IPS-20b (cell line): ENCODE data around the gene HSPG2.
"Not testable (repeated sequence)": the region's sequence is repeated elsewhere in the genome, so short reads cannot be mapped to it uniquely, and the experiment has no call there.

Experiments used
- H3K27ac ChIP-seq: one replicate; pipeline ENCODE4 v1.5.1; 2013; ENCODE audit warnings: low read length
- H3K27me3 ChIP-seq: 2 replicates; pipeline ENCODE4 v1.6.1; 2013; ENCODE audit warnings: mild to moderate bottlenecking, low read length, inconsistent platforms; ENCODE audit not compliant: insufficient read depth
- H3K36me3 ChIP-seq: 2 replicates; pipeline ENCODE4 v1.6.1; 2013; ENCODE audit warnings: low read depth, mild to moderate bottlenecking, inconsistent platforms, low read length, moderate library complexity; ENCODE audit not compliant: insufficient read depth
- H3K4me1 ChIP-seq: 2 replicates; pipeline ENCODE4 v1.6.1; 2013; ENCODE audit warnings: mild to moderate bottlenecking, control low read depth, inconsistent platforms, low read length, moderate library complexity; ENCODE audit not compliant: insufficient read depth
- H3K4me3 ChIP-seq: 2 replicates; pipeline ENCODE4 v1.5.1; 2013; ENCODE audit warnings: mild to moderate bottlenecking, low read length, inconsistent platforms
- H3K9ac ChIP-seq: 2 replicates; pipeline ENCODE4 v1.6.1; 2013; ENCODE audit warnings: low read depth, mild to moderate bottlenecking, inconsistent platforms, low read length, moderate library complexity
- H3K9me3 ChIP-seq: 2 replicates; pipeline ENCODE4 v1.6.1; 2013; ENCODE audit warnings: mild to moderate bottlenecking, low read depth, low read length, inconsistent platforms; ENCODE audit not compliant: insufficient read depth

Gene HSPG2

DNA sequence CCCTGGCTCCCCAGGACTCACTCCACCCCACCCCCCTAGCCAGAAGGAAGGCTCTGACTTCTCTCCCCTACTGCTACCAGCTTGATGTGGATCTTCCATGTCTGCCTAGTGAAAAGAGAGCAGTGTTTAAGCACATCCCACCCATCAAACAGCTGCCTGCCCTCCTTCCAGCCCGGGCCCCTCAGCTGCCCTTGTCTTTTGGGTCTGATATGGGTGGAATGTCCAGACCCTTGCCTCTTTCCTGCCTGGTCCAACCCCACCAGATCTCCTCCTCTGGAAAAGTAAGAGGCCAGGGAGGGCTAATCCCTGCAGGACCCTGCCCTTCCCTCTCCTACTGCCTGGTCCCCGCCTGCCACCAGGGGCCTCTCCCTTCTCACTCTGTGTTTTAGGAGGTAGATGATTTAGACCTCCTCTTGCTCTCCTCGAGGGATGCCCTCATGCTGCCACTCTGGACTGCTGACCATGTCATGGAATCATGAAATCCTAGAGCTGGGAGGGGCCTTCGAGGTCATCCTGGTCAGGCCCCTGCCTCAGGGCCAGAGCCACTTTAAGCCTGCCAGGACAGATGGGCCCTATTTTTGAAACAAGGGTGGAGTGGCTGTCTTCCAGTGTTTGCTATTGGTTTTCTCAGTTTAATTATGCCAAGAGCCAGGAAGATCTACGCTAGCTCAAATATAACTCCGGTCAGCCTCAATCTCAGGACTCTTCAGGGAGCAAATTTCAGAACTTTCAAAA lies 15.8 kb upstream of the HSPG2 start:
- no peak overlapping the region for H3K27ac ChIP-seq
- no peaks in the 10 kb centered on the region for H3K36me3 ChIP-seq
- no peak overlapping the region for H3K4me3 ChIP-seq
- no peaks in the 10 kb centered on the region for H3K27me3 ChIP-seq
- H3K9ac ChIP-seq: no peak overlapping the region
- no peaks in the 10 kb centered on the region for H3K9me3 ChIP-seq
- peaks cover 8% of the 10 kb centered on the region for H3K4me1 ChIP-seq

- H3K9ac ChIP-seq: no peak overlapping the region
- H3K4me3 ChIP-seq: no peak overlapping the region
- no peaks in the 10 kb centered on the region for H3K9me3 ChIP-seq
- H3K27me3 ChIP-seq: no peaks in the 10 kb centered on the region
- no peaks in the 10 kb centered on the region for H3K36me3 ChIP-seq
- no peak overlapping the region for H3K27ac ChIP-seq
- peaks cover 5% of the 10 kb centered on the region for H3K4me1 ChIP-seq
These were observed 14.2 kb upstream of the HSPG2 start for GRCh38 chr1:21951226-21951870.

DNA sequence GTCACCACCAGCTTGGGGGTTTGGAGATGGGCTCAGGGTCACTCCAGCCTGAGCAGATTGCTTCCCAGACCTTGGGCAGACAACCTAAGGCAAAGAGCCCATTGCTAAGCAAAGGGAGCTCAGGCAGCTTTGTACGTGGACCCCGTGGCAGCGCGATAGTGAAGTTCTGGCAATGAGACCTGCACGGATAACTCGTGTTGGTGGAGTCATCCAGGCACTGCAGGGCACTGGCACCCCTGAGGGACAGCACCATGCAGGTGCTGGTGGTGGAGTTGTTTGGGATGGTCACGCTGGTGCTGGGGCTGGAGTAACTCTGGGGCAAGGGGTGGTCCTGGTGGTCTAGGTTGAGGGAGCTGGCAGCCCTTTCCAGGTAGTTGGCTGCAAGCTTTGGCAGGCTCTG lies 13.6 kb upstream of the HSPG2 start:
- no peak overlapping the region for H3K9ac ChIP-seq

GRCh38 chr1:21946836-21947587 lies 9.9 kb upstream of the HSPG2 start:
- H3K9me3 ChIP-seq: no peaks in the 10 kb centered on the region
- no peak overlapping the region for H3K9ac ChIP-seq
- H3K36me3 ChIP-seq: no peaks in the 10 kb centered on the region
- peaks cover 18% of the 10 kb centered on the region; the same call in 1 of the 2 replicates for H3K4me1 ChIP-seq
- H3K27me3 ChIP-seq: no peaks in the 10 kb centered on the region
- no peak overlapping the region for H3K27ac ChIP-seq
- H3K4me3 ChIP-seq: no peak overlapping the region

More for the DNA sequence above, 13.6 kb upstream of the HSPG2 start:
- no peaks in the 10 kb centered on the region for H3K9me3 ChIP-seq
- H3K4me3 ChIP-seq: no peak overlapping the region
- no peaks in the 10 kb centered on the region for H3K36me3 ChIP-seq
- H3K4me1 ChIP-seq: peaks cover 1% of the 10 kb centered on the region
- no peaks in the 10 kb centered on the region for H3K27me3 ChIP-seq
- H3K27ac ChIP-seq: no peak overlapping the region

DNA sequence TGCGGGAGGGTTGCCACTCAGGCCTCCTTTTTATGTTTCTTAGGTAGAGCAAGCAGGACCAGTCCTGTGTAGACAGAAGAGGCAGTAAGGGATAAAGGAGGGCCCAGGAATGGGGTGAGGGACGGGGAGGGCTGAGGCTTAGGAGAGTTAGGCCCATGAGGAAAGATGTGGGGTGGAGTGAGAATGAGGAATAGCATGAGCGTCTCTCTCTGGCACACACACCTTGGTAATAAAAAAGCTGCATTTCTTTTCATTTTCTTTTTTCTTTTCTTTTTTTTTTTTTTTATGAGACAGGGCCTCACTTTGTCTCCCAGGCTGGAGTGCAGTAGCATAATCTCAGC lies 7.6 kb upstream of the HSPG2 start:
- H3K36me3 ChIP-seq: no peaks in the 10 kb centered on the region
- peak overlapping the region; percentile 82; the same call in 1 of the 2 replicates for H3K9ac ChIP-seq
- no peak overlapping the region for H3K4me3 ChIP-seq
- peaks cover 18% of the 10 kb centered on the region; the same call in 1 of the 2 replicates for H3K4me1 ChIP-seq
- peak overlapping the region; percentile 99 for H3K27ac ChIP-seq
- no peaks in the 10 kb centered on the region for H3K9me3 ChIP-seq
- H3K27me3 ChIP-seq: no peaks in the 10 kb centered on the region

GRCh38 chr1:21942959-21943640 lies 6.0 kb upstream of the HSPG2 start:
- not testable (repeated sequence) for H3K9ac ChIP-seq, H3K27me3 ChIP-seq, H3K36me3 ChIP-seq, H3K27ac ChIP-seq, H3K4me3 ChIP-seq, H3K9me3 ChIP-seq
- peaks cover 18% of the 10 kb centered on the region; the same call in 1 of the 2 replicates for H3K4me1 ChIP-seq

DNA sequence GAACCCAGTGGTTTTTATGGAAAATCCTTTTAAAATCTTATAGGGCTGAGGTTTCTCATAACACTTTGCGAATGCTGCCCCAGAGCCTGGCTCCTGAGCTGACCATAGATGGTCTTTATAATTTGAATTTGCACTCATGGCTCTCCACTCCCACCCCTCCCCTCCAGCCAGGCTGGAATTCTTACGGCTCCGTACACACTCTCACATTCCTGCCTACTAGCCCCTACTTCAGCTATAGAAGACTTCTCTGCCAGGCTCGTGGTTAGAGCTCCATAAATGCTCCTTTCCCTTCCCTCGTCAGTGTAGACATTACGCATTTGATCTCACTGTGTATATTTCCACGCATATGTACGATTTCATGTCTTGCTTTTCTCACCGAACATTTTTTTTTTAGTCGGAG lies 5.4 kb upstream of the HSPG2 start:
- Histone ChIP-seq H3K9ac (no peak overlapping the region), H3K4me3 (no peak overlapping the region), H3K36me3 (no peaks in the 10 kb centered on the region), H3K27ac (no peak overlapping the region), H3K9me3 (no peaks in the 10 kb centered on the region), H3K4me1 (peaks cover 18% of the 10 kb centered on the region; the same call in 1 of the 2 replicates), H3K27me3 (no peaks in the 10 kb centered on the region)

DNA sequence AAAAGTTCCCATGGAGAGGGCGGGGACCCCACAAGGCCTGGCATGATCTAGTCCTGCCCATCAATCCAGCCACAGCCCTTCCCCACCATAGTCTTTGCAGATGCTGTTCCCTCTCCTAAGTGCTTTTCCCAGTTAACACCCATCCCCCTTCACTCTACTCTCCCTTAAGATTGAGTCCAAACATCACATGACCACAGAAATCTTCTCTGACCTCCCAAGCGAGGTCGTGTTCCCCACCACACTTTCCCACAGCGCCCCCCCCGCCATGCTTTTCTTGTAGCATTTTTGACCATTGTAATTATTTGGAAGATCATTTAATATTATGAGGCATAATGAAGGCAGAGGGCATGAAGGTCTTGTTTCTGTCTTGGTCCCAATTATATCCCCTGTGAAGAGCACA lies 4.3 kb upstream of the HSPG2 start:
- peaks cover 18% of the 10 kb centered on the region; the same call in 1 of the 2 replicates for H3K4me1 ChIP-seq
- H3K36me3 ChIP-seq: no peaks in the 10 kb centered on the region
- no peak overlapping the region for H3K4me3 ChIP-seq
- H3K9me3 ChIP-seq: no peaks in the 10 kb centered on the region
- no peaks in the 10 kb centered on the region for H3K27me3 ChIP-seq
- H3K27ac ChIP-seq: no peak overlapping the region
- no peak overlapping the region for H3K9ac ChIP-seq

GRCh38 chr1:21940492-21940891 lies 3.4 kb upstream of the HSPG2 start:
- Histone ChIP-seq H3K9me3 (no peaks in the 10 kb centered on the region), H3K4me3 (no peak overlapping the region), H3K36me3 (no peaks in the 10 kb centered on the region), H3K27ac (no peak overlapping the region), H3K4me1 (peaks cover 19% of the 10 kb centered on the region; the same call in 1 of the 2 replicates), H3K27me3 (no peaks in the 10 kb centered on the region), H3K9ac (no peak overlapping the region)

GRCh38 chr1:21939650-21940374 lies 2.7 kb upstream of the HSPG2 start:
- H3K27ac ChIP-seq: no peak overlapping the region
- no peak overlapping the region for H3K9ac ChIP-seq

More at GRCh38 chr1:21939650-21940374, 2.7 kb upstream of the HSPG2 start:
- Histone ChIP-seq H3K4me3 (no peak overlapping the region), H3K36me3 (no peaks in the 10 kb centered on the region), H3K27me3 (no peaks in the 10 kb centered on the region), H3K9me3 (no peaks in the 10 kb centered on the region), H3K4me1 (peaks cover 24% of the 10 kb centered on the region; the same call in 1 of the 2 replicates)
